Activated T-cell treated with anti-CD3 and anti-CD28 coated beads, Interleukin-2, amount 50 U/mL, for 4 hours (primary cell): ENCODE measurements around the gene FAM187B. TPM values are rescaled to one million over a fixed set of nuclear protein-coding genes. Genes with fewer than 3 reads are reported as not detected.
"Not testable (repeated sequence)": the region's sequence is repeated elsewhere in the genome, so short reads cannot be mapped to it uniquely, and the experiment has no call there.

ENCODE experiments used
- ATAC-seq, 2 donors: fragments of 200-7000 bp; cut with Tn5 transposase; one replicate each; pipeline ENCODE4 v1.10.0; 2021
- DNase-seq: peaks from one replicate; pipeline ENCODE4 v3.0.0-alpha.2; 2020
- H3K27me3 Mint-ChIP-seq: one replicate; pipeline ENCODE4 v1.8.0; 2021; ENCODE audit warnings: low read depth, mixed read lengths
- H3K36me3 Mint-ChIP-seq: one replicate; pipeline ENCODE4 v1.8.0; 2022; ENCODE audit warnings: mixed read lengths; ENCODE audit not compliant: insufficient read depth
- H3K4me1 Mint-ChIP-seq: one replicate; pipeline ENCODE4 v1.8.0; 2021; ENCODE audit warnings: low read depth, mixed read lengths
- H3K4me3 Mint-ChIP-seq: one replicate; pipeline ENCODE4 v1.8.0; 2021; ENCODE audit warnings: mild to moderate bottlenecking, moderate library complexity, mixed read lengths
- H3K9me3 Mint-ChIP-seq: one replicate; pipeline ENCODE4 v1.8.0; 2021; ENCODE audit warnings: mixed read lengths
- total RNA-seq, 3 donors: library from RNA; stranded (reverse); gene quantifications; one replicate each; pipeline ENCODE4 v1.2.1, GENCODE V29; 2021

Gene FAM187B
- total RNA-seq, 3 donors from 2014 or later, result not detected

DNA sequence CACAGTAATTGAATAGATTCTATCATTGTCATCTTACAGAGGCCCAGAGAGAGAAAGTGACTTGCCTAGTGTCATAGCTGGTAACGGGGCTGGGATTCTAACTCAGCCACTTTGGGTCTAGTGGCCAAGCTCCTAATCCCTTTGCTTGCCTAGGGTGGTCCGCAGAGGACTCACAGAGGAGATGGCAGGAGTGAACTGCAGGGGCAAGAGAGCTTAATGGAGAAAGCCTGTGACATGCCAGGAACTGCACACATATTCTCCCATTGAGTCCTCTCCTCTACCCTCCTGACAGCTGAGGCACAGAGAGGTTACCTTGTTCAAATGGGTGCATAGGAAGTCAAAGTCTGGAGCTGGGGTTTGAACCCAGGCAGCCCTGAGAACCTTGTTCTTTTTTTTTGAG, 22.9 kb upstream of the FAM187B start:
- ATAC-seq, result no peak
- H3K4me1 Mint-ChIP-seq, result peaks cover 35% of the 10 kb centered on the region
- H3K36me3 Mint-ChIP-seq, result peaks cover 11% of the 10 kb centered on the region
- peaks cover 2% of the 10 kb centered on the region for H3K27me3 Mint-ChIP-seq
- H3K9me3 Mint-ChIP-seq, result no peaks in the 10 kb centered on the region
- H3K4me3 Mint-ChIP-seq, result no peak overlapping the region
- no peak for DNase-seq

DNA sequence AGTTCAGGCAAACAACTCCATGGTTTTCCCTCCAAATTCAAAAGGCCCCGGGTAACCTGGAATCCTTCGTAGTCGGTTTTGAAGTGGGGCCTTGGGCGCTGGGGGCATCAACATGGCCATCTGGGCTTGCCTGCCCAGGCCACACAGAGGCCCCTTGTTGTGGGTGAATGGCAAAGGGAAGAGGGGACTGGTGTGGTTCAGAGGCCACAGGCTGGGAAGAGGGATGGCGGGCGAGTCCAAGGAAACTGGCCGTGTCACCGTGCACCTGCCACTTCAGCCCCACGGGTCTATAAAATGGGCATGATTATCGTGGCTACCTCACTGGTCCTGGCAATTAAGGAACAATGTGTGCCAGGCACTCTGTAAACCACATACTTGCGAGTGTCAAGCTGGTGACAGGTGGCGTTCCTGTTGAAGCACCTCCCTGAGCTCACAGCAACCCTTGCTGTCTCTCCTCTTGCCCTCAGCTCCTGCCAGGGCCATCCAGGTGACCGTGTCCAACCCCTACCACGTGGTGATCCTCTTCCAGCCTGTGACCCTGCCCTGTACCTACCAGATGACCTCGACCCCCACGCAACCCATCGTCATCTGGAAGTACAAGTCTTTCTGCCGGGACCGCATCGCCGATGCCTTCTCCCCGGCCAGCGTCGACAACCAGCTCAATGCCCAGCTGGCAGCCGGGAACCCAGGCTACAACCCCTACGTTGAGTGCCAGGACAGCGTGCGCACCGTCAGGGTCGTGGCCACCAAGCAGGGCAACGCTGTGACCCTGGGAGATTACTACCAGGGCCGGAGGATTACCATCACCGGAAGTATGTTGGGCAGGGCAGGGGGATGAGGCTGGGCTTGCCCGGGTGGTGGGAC, 21.5 kb upstream of the FAM187B start:
- Mint-ChIP-seq H3K9me3 (no peaks in the 10 kb centered on the region), H3K36me3 (peaks cover 11% of the 10 kb centered on the region), H3K4me3 (peak overlapping the region; percentile 86), H3K4me1 (peaks cover 34% of the 10 kb centered on the region), H3K27me3 (peaks cover 4% of the 10 kb centered on the region)
- no peak for DNase-seq
- no peak for ATAC-seq

DNA sequence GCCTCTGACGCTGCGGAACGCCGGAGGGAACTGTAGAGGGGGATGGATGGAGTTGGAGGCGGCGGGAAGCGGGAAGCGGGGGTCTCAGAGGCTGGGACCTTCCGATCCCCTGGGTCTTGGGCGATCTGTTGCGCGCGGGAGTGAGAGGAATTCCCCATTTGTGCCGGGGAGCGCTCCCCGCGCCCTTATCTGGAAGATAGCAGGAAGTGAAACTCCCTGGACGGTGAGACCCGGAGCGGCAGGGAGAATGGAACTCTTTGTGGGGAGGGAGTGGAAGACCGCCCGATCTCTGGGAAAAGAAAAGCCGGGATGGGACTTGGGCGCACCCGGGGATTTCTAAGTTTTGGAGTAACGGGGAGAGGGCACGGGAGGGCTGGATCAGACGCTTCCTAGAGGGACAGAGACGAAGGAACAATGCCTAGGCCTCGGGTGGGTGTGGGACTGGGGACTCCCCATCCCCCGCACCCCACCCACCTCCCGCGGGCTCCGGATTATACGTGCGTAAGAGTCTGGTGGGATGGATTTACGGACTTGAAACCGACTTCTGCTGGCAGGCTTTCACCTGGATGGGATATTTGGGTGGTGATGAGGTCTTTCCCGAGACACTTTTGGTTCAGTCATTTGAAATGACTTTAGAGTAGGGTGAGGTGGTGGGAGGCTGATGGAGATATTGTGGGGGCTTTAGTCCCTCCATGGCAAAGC, 20.8 kb upstream of the FAM187B start:
- Mint-ChIP-seq H3K36me3 (peaks cover 9% of the 10 kb centered on the region), H3K9me3 (no peaks in the 10 kb centered on the region), H3K4me3 (peak overlapping the region; percentile 86), H3K27me3 (peaks cover 4% of the 10 kb centered on the region), H3K4me1 (peaks cover 34% of the 10 kb centered on the region)
- no peak for DNase-seq
- ATAC-seq, result no peak

DNA sequence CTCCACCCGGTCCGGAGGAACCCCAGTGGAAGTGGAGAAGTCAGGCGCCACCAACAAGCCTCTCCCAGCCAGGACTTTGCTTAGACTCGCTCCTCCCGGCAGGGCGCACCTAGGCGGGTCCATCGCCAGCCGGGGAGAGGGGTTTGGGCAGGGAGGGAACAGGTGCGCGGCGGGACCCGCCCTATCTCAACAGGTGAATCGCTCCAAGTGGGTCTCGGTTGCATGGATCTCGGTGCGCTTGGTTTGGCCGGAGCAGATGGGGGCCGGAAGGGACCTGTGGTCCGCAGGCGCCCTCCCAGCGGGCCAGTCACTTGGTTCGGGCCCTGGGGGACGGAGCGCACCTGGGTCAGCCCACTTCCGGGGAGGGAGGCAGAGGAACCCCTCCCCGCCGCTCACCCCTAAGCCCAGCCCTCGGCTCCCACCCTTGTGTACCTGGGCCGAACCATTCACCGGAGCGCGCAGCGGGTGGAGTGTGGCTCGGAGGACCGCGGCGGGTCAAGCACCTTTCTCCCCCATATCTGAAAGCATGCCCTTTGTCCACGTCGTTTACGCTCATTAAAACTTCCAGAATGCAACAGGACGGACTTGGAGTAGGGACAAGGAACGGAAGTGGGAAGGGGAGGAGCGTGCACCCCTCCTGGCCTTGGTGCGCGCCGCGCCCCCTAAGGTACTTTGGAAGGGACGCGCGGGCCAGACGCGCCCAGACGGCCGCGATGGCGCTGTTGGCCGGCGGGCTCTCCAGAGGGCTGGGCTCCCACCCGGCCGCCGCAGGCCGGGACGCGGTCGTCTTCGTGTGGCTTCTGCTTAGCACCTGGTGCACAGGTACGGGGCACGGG, 20.0 kb upstream of the FAM187B start, which contains the start of gene LSR:
TSS of gene LSR (plus strand) at position 693 of the 836 bp plus-strand sequence. CDS start at position 714, 21 bp downstream.
- H3K9me3 Mint-ChIP-seq, result peaks cover 6% of the 10 kb centered on the region
- H3K4me3 Mint-ChIP-seq, result peak within 1 kb of the TSS; percentile 86
- peaks cover 34% of the 10 kb centered on the region for H3K4me1 Mint-ChIP-seq
- peaks cover 4% of the 10 kb centered on the region for H3K27me3 Mint-ChIP-seq
- ATAC-seq, result peak; percentile 87 to 88
- peaks cover 11% of the 10 kb centered on the region for H3K36me3 Mint-ChIP-seq
- DNase-seq, result peak; percentile 65

DNA sequence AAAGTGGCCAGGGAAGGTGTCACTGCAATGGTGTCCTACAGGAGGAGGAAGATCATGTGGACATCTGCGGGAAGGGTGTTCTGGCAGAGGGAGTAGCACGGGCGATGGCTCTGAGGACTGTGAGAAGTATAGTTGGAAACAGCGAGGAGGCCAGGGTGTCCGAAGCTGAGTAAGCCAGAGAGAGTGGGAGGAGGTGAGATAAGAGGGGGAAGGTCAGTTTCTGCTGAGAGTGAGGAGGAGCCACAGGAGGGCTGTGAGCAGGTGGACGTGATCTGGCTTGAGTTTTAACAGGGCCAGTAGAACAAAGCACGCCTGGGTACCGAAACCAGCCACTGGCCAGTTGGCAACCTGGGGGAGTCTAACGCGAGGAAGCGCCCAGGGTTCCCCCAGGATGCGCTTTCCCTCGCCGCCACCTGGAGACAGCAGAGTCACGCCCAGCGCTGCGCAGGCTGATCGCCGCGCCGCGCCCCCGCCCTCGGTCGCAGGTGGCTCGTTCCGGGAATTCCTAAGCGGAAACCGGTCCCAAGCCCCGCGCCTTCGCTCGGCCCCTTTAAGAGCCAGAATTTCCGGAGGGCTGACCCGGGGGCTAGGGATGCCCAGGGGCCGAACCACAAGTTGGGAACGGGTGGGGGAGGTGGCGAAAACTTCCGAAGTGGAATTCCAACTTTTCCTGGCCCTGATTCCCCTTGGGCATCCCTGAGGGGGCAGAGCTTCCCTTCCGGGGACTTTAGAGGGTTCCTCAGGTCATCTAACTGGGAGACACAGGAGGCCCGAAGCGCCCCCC, 19.2 kb upstream of the FAM187B start:
- Mint-ChIP-seq H3K4me1 (peaks cover 34% of the 10 kb centered on the region), H3K4me3 (peak overlapping the region; percentile 86), H3K36me3 (peaks cover 11% of the 10 kb centered on the region), H3K27me3 (peaks cover 4% of the 10 kb centered on the region), H3K9me3 (peaks cover 6% of the 10 kb centered on the region)
- peak; percentile 57 to 58 for ATAC-seq
- peak; percentile 55 for DNase-seq

DNA sequence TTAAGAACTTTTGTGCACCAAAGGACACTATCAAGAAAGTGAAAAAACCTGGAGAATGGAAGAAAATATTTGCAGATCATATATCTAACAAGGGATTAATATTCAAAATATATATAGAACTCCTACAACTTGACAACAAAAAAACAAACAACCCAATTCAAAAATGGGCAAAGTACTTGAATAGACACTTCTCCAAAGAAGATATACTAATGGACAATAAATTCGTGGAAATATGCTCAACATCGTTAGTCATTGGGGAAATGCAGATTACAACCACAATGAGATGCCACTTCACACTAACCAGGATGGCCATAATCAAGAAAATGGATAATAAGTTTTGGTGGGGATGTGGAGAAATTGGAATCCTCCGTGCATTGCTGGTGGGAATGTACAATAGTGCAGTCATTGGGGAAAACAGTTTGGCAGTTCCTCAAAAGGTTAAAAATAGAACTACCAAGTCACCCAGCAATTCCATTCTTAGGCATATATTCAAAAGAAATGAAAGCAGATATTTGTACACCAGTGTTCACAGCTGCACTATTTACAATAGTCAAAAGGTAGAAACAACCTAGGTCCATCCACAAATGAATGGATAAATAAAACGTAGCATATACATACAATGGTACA, 18.0 kb upstream of the FAM187B start:
- peak overlapping the region; percentile 86 for H3K4me3 Mint-ChIP-seq

DNA sequence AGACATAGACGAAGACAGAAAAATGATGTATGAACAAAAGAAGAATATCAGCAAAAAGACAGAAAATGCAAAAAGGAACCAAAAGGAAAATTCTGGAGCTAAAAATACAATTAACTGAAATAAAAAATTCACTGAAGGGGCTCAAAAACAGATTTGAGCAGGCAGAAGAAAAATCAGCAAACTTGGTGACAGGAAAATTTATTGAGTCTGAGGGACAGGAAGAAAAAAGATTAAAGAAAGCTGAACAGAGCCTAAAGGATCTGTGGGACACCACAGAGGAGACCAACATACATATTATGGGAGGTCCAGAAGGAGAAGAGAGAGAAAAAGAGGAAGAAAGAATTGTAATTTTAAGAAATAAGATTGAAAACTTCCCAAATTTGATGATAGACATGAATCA, 12.9 kb upstream of the FAM187B start:
- ATAC-seq, result no peak
- peaks cover 2% of the 10 kb centered on the region for H3K36me3 Mint-ChIP-seq

More for the DNA sequence above, 18.0 kb upstream of the FAM187B start:
- DNase-seq (no peak), ATAC-seq (no peak)
- Mint-ChIP-seq H3K36me3 (peaks cover 8% of the 10 kb centered on the region), H3K9me3 (peaks cover 11% of the 10 kb centered on the region), H3K27me3 (peaks cover 4% of the 10 kb centered on the region), H3K4me1 (peaks cover 32% of the 10 kb centered on the region)

GRCh38 chr19:35240327-35240726, 11.8 kb upstream of the FAM187B start:
- ATAC-seq (peak; percentile 84 to 89), DNase-seq (no peak)
- H3K9me3 Mint-ChIP-seq, result peaks cover 21% of the 10 kb centered on the region
- peak overlapping the region; percentile 29 for H3K4me3 Mint-ChIP-seq
- H3K4me1 Mint-ChIP-seq, result peaks cover 29% of the 10 kb centered on the region
- H3K27me3 Mint-ChIP-seq, result no peaks in the 10 kb centered on the region
- H3K36me3 Mint-ChIP-seq, result peaks cover 2% of the 10 kb centered on the region

More for the DNA sequence above, 12.9 kb upstream of the FAM187B start:
- Mint-ChIP-seq H3K4me3 (no peak overlapping the region), H3K4me1 (peaks cover 30% of the 10 kb centered on the region), H3K9me3 (peaks cover 21% of the 10 kb centered on the region), H3K27me3 (peaks cover 2% of the 10 kb centered on the region)
- no peak for DNase-seq

GRCh38 chr19:35239597-35239996, 11.1 kb upstream of the FAM187B start:
- ATAC-seq, H3K4me3 Mint-ChIP-seq, DNase-seq, H3K27me3 Mint-ChIP-seq, H3K36me3 Mint-ChIP-seq: not testable (repeated sequence)
- H3K9me3 Mint-ChIP-seq, result peaks cover 21% of the 10 kb centered on the region
- peaks cover 32% of the 10 kb centered on the region for H3K4me1 Mint-ChIP-seq

GRCh38 chr19:35236638-35237400, 8.3 kb upstream of the FAM187B start:
- H3K27me3 Mint-ChIP-seq, result no peaks in the 10 kb centered on the region
- peaks cover 12% of the 10 kb centered on the region for H3K9me3 Mint-ChIP-seq
- no peaks in the 10 kb centered on the region for H3K36me3 Mint-ChIP-seq
- no peak for ATAC-seq
- no peak overlapping the region for H3K4me3 Mint-ChIP-seq
- no peak for DNase-seq
- peaks cover 32% of the 10 kb centered on the region for H3K4me1 Mint-ChIP-seq

DNA sequence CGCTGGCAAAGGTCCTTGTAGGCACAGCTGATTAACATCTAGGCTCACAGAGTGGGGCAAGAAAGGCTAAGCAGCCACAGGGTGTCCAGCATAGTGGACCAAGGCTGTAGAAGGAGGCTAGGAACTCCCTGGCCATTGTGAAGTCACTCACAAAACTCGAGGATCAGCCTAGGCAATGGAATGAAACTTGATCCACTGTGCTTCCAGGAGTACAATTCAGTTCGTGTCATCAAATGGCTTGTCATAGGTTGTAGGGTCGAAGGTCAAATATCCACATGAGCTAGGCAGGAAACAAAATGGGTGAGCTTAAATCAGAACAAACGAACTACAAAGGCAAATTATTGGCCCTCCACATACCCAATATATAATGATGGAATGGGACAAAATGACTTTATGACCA, 4.4 kb upstream of the FAM187B start:
- Mint-ChIP-seq H3K36me3 (no peaks in the 10 kb centered on the region), H3K9me3 (no peaks in the 10 kb centered on the region), H3K4me1 (peaks cover 8% of the 10 kb centered on the region), H3K4me3 (no peak overlapping the region), H3K27me3 (peaks cover 2% of the 10 kb centered on the region)
- ATAC-seq, result no peak
- DNase-seq, result no peak

GRCh38 chr19:35231956-35232645, 3.6 kb upstream of the FAM187B start:
- Mint-ChIP-seq H3K4me3 (no peak overlapping the region), H3K36me3 (no peaks in the 10 kb centered on the region), H3K9me3 (no peaks in the 10 kb centered on the region), H3K4me1 (peaks cover 8% of the 10 kb centered on the region), H3K27me3 (peaks cover 2% of the 10 kb centered on the region)
- no peak for ATAC-seq
- no peak for DNase-seq
